MG63 (cell line): Measurements from ENCODE around the gene OR13F1. TPM values are rescaled to one million over a fixed set of nuclear protein-coding genes. Genes with fewer than 3 reads are reported as not detected.

Experiments used
- total RNA-seq: library from RNA; depleted of rRNA; stranded (reverse); fragments of >200 nt; shearing (Covaris generic); gene quantifications from 2 replicates; pipeline ENCODE4 v1.2.3, GENCODE V29; 2014; ENCODE audit warnings: low replicate concordance; rRNA removed

The OR13F1 gene
- total RNA-seq, 1 experiment from 2014 or later: not detected

Other genes with a start within 250 kb of the OR13F1 start
- gene OR13C4, start 22.9 kb downstream of the OR13F1 start, total RNA-seq: not detected in 2 replicates
- not detected in 2 replicates for gene OR13C3, start 32.6 kb downstream of the OR13F1 start, total RNA-seq
- gene OR13C8, start 64.9 kb downstream of the OR13F1 start, total RNA-seq: not detected in 2 replicates
- not detected in 2 replicates for gene OR13C5, start 95.2 kb downstream of the OR13F1 start, total RNA-seq
- not detected in 2 replicates for gene OR13C2, start 101.4 kb downstream of the OR13F1 start, total RNA-seq
- gene OR13C9, start 113.9 kb downstream of the OR13F1 start, total RNA-seq: not detected in 2 replicates
- not detected in 2 replicates for gene OR13D1, start 190.3 kb downstream of the OR13F1 start, total RNA-seq
- 37.1 and 39.2 TPM in 2 replicates for gene NIPSNAP3A, start 243.4 kb downstream of the OR13F1 start, total RNA-seq